Neural progenitor cell (in vitro differentiated cells): ENCODE measurements around the gene CD9. TPM values are rescaled to one million over a fixed set of nuclear protein-coding genes. Genes with fewer than 3 reads are reported as not detected.

Source experiments
- DNase-seq: peaks from one replicate; pipeline ENCODE4 v3.0.0-alpha.2; 2016; ENCODE audit warnings: low spot score
- H2AFZ ChIP-seq: fragments of 200-600 bp; sonication (generic); replicated peaks from 2 replicates; pipeline ENCODE4 v1.6.1; 2016; ENCODE audit warnings: antibody characterized with exemption
- H3F3A ChIP-seq: fragments of 200-600 bp; sonication (generic); 2 replicates; pipeline ENCODE4 v1.6.1; 2016; ENCODE audit warnings: antibody characterized with exemption, low read depth
- H3K27ac ChIP-seq: fragments of 200-600 bp; sonication (generic); 2 replicates; pipeline ENCODE4 v1.5.1; 2016; ENCODE audit warnings: mild to moderate bottlenecking
- H3K27me3 ChIP-seq: fragments of 200-600 bp; sonication (generic); 2 replicates; pipeline ENCODE4 v1.6.1; 2016; ENCODE audit warnings: mild to moderate bottlenecking, moderate library complexity
- H3K36me3 ChIP-seq: fragments of 200-600 bp; sonication (generic); 2 replicates; pipeline ENCODE4 v1.5.1; 2016
- H3K4me1 ChIP-seq: fragments of 200-600 bp; sonication (generic); 2 replicates; pipeline ENCODE4 v1.6.1; 2016; ENCODE audit warnings: mixed run types
- H3K4me2 ChIP-seq: fragments of 200-600 bp; sonication (generic); 2 replicates; pipeline ENCODE4 v1.6.1; 2016
- H3K4me3 ChIP-seq: fragments of 200-600 bp; sonication (generic); 2 replicates; pipeline ENCODE4 v1.5.1; 2016
- H3K79me2 ChIP-seq: fragments of 200-600 bp; sonication (generic); 2 replicates; pipeline ENCODE4 v1.6.1; 2016; ENCODE audit warnings: low read depth
- H3K9ac ChIP-seq: fragments of 200-600 bp; sonication (generic); 2 replicates; pipeline ENCODE4 v1.6.1; 2016
- H3K9me3 ChIP-seq: fragments of 200-600 bp; sonication (generic); 2 replicates; pipeline ENCODE4 v1.5.1; 2016; ENCODE audit warnings: low read depth
- H4K20me1 ChIP-seq: fragments of 200-600 bp; sonication (generic); 2 replicates; pipeline ENCODE4 v1.6.1; 2016; ENCODE audit warnings: low read depth
- H3K27ac Mint-ChIP-seq: 3 replicates; pipeline ENCODE4 v1.8.0; 2021; ENCODE audit warnings: mixed read lengths
- H3K27me3 Mint-ChIP-seq: 2 replicates; pipeline ENCODE4 v1.8.0; 2022; ENCODE audit warnings: low read depth, mild to moderate bottlenecking, inconsistent platforms, moderate library complexity, mixed read lengths; ENCODE audit not compliant: insufficient read depth
- H3K36me3 Mint-ChIP-seq: 3 replicates; pipeline ENCODE4 v1.8.0; 2021; ENCODE audit warnings: mixed read lengths
- H3K4me1 Mint-ChIP-seq: 3 replicates; pipeline ENCODE4 v1.8.0; 2021; ENCODE audit warnings: mixed read lengths
- H3K4me3 Mint-ChIP-seq: 3 replicates; pipeline ENCODE4 v1.8.0; 2021; ENCODE audit warnings: mild to moderate bottlenecking, moderate library complexity, mixed read lengths
- H3K9me3 Mint-ChIP-seq: 3 replicates; pipeline ENCODE4 v1.8.0; 2020; ENCODE audit warnings: mixed read lengths
- EZH2 ChIP-seq: fragments of 200-600 bp; sonication (generic); IDR thresholded peaks from 2 replicates; pipeline ENCODE4 v1.6.1; 2017; ENCODE audit warnings: antibody characterized with exemption, mild to moderate bottlenecking, moderate library complexity
- EZH2phosphoT487 ChIP-seq: fragments of 200-600 bp; sonication (generic); IDR thresholded peaks from 2 replicates; pipeline ENCODE4 v1.6.1; 2017; ENCODE audit warnings: antibody characterized with exemption
- total RNA-seq: library from RNA; depleted of rRNA; stranded (reverse); fragments of >200 nt; gene quantifications from 2 replicates; pipeline ENCODE4 v1.2.3, GENCODE V29; 2015; ENCODE audit warnings: low replicate concordance
- TF ChIP-seq, protein P1 (sequence below): fragments of 200-600 bp; sonication (generic); IDR thresholded peaks from 2 replicates; pipeline ENCODE4 v1.5.1; 2017; ENCODE audit warnings: antibody characterized with exemption, mild to moderate bottlenecking

Gene CD9, protein sequence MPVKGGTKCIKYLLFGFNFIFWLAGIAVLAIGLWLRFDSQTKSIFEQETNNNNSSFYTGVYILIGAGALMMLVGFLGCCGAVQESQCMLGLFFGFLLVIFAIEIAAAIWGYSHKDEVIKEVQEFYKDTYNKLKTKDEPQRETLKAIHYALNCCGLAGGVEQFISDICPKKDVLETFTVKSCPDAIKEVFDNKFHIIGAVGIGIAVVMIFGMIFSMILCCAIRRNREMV
- total RNA-seq = 3.1 and 3.6 TPM in 2 replicates

DNA sequence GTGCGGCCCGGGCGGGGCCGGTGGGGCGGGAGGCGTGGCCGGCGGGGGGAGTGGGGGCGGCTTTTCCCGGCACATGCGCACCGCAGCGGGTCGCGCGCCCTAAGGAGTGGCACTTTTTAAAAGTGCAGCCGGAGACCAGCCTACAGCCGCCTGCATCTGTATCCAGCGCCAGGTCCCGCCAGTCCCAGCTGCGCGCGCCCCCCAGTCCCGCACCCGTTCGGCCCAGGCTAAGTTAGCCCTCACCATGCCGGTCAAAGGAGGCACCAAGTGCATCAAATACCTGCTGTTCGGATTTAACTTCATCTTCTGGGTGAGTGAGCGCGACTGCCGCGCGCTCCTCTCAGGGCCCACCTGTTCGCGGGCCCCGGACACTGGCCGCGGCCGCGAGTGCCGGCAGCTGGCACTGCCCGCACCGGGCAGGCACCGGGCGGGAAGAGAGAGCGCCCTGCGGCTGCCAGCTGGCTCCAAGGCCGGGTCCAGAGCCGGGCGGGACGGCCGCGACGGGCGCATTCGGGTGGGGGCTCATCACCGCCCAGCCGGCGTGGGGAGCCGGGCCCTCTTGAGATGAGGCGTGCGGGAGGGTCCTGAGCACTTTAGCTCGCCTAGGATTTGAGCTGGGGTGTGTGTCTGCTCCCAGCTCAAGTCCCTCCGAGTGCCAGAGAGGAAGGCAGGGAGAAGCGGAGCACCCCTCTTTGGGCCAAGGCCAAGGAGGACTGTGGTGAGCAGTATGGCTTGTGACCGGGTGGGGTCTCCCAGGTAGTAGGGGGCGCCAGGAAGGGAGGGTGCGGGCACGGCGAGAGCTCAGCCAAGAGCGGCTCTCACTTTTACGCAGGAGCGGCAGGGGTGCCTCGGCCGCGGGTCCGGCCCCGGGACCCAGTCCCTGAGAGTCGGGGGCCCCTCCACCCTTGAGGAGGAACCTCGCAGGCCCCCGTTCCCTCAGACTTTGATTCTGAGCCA lies at the start of gene CD9:
TSS of gene CD9 (plus strand) at position 145 of the 957 bp plus-strand sequence. CDS start at position 245, 100 bp downstream.
- Mint-ChIP-seq H3K9me3 (no peaks in the 10 kb centered on the region), H3K4me3 (peak within 1 kb of the TSS; percentile 85), H3K4me1 (peaks cover 57% of the 10 kb centered on the region), H3K36me3 (no peaks in the 10 kb centered on the region), H3K27ac (no peak within 1 kb of the TSS), H3K27me3 (peaks cover 47% of the 10 kb centered on the region)
- peak; percentile 63 for DNase-seq
- Histone ChIP-seq H3K4me2 (peak within 1 kb of the TSS; percentile 87), H3K4me3 (peak within 1 kb of the TSS; percentile 65), H3K9me3 (no peaks in the 10 kb centered on the region), H3F3A (peaks cover 40% of the 10 kb centered on the region), H3K27ac (no peak within 1 kb of the TSS), H2AFZ (peak within 1 kb of the TSS; percentile 27), H4K20me1 (peaks cover 9% of the 10 kb centered on the region), H3K9ac (no peak within 1 kb of the TSS), H3K4me1 (peaks cover 38% of the 10 kb centered on the region), H3K36me3 (no peaks in the 10 kb centered on the region), H3K79me2 (no peaks in the 10 kb centered on the region), H3K27me3 (peaks cover 71% of the 10 kb centered on the region)
- peak; percentile 75 for TF ChIP-seq EZH2phosphoT487
- TF ChIP-seq EZH2 = peak; percentile 70
- TF ChIP-seq, protein P1, sequence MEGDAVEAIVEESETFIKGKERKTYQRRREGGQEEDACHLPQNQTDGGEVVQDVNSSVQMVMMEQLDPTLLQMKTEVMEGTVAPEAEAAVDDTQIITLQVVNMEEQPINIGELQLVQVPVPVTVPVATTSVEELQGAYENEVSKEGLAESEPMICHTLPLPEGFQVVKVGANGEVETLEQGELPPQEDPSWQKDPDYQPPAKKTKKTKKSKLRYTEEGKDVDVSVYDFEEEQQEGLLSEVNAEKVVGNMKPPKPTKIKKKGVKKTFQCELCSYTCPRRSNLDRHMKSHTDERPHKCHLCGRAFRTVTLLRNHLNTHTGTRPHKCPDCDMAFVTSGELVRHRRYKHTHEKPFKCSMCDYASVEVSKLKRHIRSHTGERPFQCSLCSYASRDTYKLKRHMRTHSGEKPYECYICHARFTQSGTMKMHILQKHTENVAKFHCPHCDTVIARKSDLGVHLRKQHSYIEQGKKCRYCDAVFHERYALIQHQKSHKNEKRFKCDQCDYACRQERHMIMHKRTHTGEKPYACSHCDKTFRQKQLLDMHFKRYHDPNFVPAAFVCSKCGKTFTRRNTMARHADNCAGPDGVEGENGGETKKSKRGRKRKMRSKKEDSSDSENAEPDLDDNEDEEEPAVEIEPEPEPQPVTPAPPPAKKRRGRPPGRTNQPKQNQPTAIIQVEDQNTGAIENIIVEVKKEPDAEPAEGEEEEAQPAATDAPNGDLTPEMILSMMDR = no peak

DNA sequence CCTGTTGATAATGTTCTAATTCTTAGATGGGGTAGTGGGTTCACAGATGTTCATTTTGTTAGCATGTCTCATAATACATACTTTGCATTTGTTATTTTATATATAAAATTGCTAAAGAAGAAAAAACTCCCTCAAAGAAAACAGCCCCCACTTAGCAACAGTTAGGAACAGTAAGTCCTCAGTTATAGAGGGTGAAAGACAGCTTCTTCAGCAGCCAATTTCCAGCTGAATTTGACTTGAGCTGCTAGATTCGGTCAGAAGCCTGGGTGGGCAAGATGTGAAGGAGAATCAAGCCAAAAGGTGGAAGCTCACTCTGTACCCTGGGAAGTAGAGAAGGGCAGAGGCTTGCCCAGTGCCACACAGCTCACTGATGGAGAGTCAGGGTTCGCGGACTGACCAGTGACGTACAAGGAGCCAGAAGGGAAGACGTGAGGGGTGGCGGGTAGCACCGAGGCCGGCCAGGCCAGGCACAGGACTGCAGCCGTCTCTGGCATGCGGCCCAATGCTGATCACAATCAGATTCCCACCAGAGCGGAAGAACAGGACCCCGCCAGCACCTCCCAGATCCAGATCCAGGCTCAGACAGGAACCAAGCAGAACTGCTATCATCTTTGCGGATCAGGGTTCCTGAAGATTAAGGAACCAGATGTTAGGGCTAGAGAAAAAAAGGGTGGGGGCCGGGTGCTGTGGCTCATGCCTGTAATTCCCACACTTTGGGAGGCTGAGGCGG lies 45.3 kb upstream of the CD9 start:
- Mint-ChIP-seq H3K4me3 (no peak overlapping the region), H3K4me1 (peaks cover under 1% of the 10 kb centered on the region), H3K27me3 (peaks cover 3% of the 10 kb centered on the region), H3K9me3 (peaks cover 3% of the 10 kb centered on the region), H3K27ac (no peak overlapping the region), H3K36me3 (no peaks in the 10 kb centered on the region)
- Histone ChIP-seq H3K36me3 (no peaks in the 10 kb centered on the region), H4K20me1 (no peaks in the 10 kb centered on the region), H3K79me2 (no peaks in the 10 kb centered on the region), H3K27ac (no peak overlapping the region), H3K4me1 (no peaks in the 10 kb centered on the region), H3F3A (no peaks in the 10 kb centered on the region), H3K27me3 (no peaks in the 10 kb centered on the region), H3K9ac (no peak overlapping the region), H2AFZ (peak overlapping the region; percentile 68), H3K4me3 (no peak overlapping the region), H3K4me2 (no peak overlapping the region), H3K9me3 (no peaks in the 10 kb centered on the region)
- no peak for DNase-seq
- TF ChIP-seq EZH2phosphoT487 (no peak), EZH2 (no peak)
- TF ChIP-seq, protein P1 = no peak

DNA sequence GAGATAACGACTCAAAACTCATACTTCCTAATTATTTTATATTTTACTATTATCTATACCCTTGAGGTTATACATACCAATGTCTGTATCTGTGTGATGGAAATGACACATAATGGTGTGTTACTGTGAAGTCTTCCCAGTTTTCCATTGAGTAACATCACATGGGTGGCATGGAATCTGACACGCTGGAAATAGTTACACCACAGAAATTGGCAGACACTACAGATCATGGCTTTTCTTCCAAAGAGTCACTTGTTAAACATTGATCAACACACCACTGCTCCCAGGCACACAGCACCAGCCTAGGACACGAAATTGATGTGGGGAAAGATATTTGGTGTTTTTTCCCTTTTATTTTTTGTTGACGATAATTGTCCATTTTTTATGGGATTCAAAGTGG lies 42.7 kb upstream of the CD9 start:
- Histone ChIP-seq H2AFZ (no peak overlapping the region), H3K4me1 (no peaks in the 10 kb centered on the region), H4K20me1 (no peaks in the 10 kb centered on the region), H3K9me3 (no peaks in the 10 kb centered on the region), H3K79me2 (no peaks in the 10 kb centered on the region), H3K36me3 (no peaks in the 10 kb centered on the region), H3F3A (no peaks in the 10 kb centered on the region), H3K4me3 (no peak overlapping the region), H3K4me2 (no peak overlapping the region), H3K27me3 (no peaks in the 10 kb centered on the region), H3K9ac (no peak overlapping the region), H3K27ac (no peak overlapping the region)
- TF ChIP-seq EZH2phosphoT487 (no peak), EZH2 (no peak)
- TF ChIP-seq, protein P1 = no peak
- no peaks in the 10 kb centered on the region for H3K36me3 Mint-ChIP-seq
- DNase-seq = no peak
- peaks cover 18% of the 10 kb centered on the region for H3K4me1 Mint-ChIP-seq
- no peak overlapping the region for H3K4me3 Mint-ChIP-seq
- H3K27me3 Mint-ChIP-seq = peaks cover 7% of the 10 kb centered on the region
- no peak overlapping the region for H3K27ac Mint-ChIP-seq
- peaks cover 3% of the 10 kb centered on the region for H3K9me3 Mint-ChIP-seq
